ENCODE measurements around the gene RASA3.
"Not testable (repeated sequence)": the region's sequence is repeated elsewhere in the genome, so short reads cannot be mapped to it uniquely, and the experiment has no call there.

The RASA3 gene

GRCh38 chr13:114155320-114155719 lies 22.9 kb upstream of the RASA3 start:
- H3K27ac ChIP-seq (ENCODE audit: low read depth, low read length), result no peak overlapping the region
- no peaks in the 10 kb centered on the region for H3K27me3 ChIP-seq (ENCODE audit: control insufficient read depth, insufficient read depth, low read length)
- no peak overlapping the region for H3K4me3 ChIP-seq (ENCODE audit: low read depth, low read length)
- no peak overlapping the region for H3K9ac ChIP-seq (ENCODE audit: low read length)
- no peaks in the 10 kb centered on the region for H3K36me3 ChIP-seq (ENCODE audit: control insufficient read depth, insufficient read depth, low read length)
- no peaks in the 10 kb centered on the region for H3K9me3 ChIP-seq (ENCODE audit: control insufficient read depth, insufficient read depth, low read depth, low read length)
- H3K4me1 ChIP-seq (ENCODE audit: control insufficient read depth, insufficient read depth, low read length), result no peaks in the 10 kb centered on the region

DNA sequence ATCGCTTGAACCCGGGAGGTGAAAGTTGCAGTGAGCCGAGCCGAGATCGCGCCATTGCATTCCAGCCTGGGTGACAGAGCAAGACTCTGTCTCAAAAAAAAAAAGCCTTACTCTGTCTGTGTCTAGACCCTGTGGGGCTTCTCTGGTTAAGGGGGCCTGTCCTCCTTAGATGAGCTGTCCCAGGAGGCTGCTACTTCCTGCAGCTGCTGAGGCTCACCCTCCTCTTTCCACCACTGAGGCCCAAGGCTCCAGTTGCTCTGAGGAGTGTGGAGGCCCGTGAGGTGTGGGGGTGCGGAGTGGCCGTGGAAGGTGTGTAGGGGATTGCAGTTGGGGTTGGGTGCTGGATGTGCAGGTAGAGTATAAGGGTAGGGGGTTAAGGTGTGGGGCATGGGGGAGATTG lies 22.1 kb upstream of the RASA3 start:
- Histone ChIP-seq H3K4me1 (ENCODE audit: control insufficient read depth, insufficient read depth, low read length) (no peaks in the 10 kb centered on the region), H3K4me3 (ENCODE audit: low read depth, low read length) (no peak overlapping the region), H3K9me3 (ENCODE audit: control insufficient read depth, insufficient read depth, low read depth, low read length) (no peaks in the 10 kb centered on the region), H3K36me3 (ENCODE audit: control insufficient read depth, insufficient read depth, low read length) (no peaks in the 10 kb centered on the region), H3K9ac (ENCODE audit: low read length) (no peak overlapping the region), H3K27ac (ENCODE audit: low read depth, low read length) (no peak overlapping the region), H3K27me3 (ENCODE audit: control insufficient read depth, insufficient read depth, low read length) (no peaks in the 10 kb centered on the region)

DNA sequence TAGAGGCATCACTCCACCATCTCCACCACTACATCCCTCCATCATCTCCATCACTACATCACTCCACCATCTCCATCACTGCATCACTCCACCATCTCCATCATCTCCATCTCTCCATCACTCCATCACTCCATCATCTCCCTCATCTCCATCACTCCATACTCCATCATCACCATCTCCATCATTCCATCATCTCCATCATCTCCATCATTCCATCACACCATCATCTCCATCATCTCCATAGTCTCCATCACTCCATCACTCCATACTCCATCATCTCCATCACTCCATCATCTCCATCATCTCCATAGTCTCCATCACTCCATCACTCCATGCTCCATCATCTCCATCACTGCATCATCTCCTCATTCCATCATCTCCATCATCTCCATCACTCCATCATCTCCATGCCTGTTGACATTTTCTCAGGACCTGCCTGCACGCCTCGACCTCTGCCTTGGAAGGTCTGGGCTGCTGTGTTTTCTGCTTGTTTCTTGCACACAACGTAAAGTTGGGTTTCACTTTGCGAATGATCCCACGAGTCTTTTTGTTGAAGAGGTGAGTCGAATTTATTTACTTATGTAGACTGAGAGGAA lies 21.2 kb upstream of the RASA3 start:
- Histone ChIP-seq H3K27me3 (ENCODE audit: control insufficient read depth, insufficient read depth, low read length) (no peaks in the 10 kb centered on the region), H3K9me3 (ENCODE audit: control insufficient read depth, insufficient read depth, low read depth, low read length) (no peaks in the 10 kb centered on the region)

GRCh38 chr13:114152831-114153371 lies 20.5 kb upstream of the RASA3 start:
- no peak overlapping the region for H3K4me3 ChIP-seq (ENCODE audit: low read depth, low read length)
- no peak overlapping the region for H3K27ac ChIP-seq (ENCODE audit: low read depth, low read length)
- no peaks in the 10 kb centered on the region for H3K27me3 ChIP-seq (ENCODE audit: control insufficient read depth, insufficient read depth, low read length)
- no peak overlapping the region for H3K9ac ChIP-seq (ENCODE audit: low read length)
- no peaks in the 10 kb centered on the region for H3K36me3 ChIP-seq (ENCODE audit: control insufficient read depth, insufficient read depth, low read length)
- no peaks in the 10 kb centered on the region for H3K9me3 ChIP-seq (ENCODE audit: control insufficient read depth, insufficient read depth, low read depth, low read length)
- no peaks in the 10 kb centered on the region for H3K4me1 ChIP-seq (ENCODE audit: control insufficient read depth, insufficient read depth, low read length)

More for the DNA sequence above, 21.2 kb upstream of the RASA3 start:
- no peak overlapping the region for H3K9ac ChIP-seq (ENCODE audit: low read length)
- no peak overlapping the region for H3K27ac ChIP-seq (ENCODE audit: low read depth, low read length)
- H3K4me1 ChIP-seq (ENCODE audit: control insufficient read depth, insufficient read depth, low read length), result no peaks in the 10 kb centered on the region
- no peaks in the 10 kb centered on the region for H3K36me3 ChIP-seq (ENCODE audit: control insufficient read depth, insufficient read depth, low read length)
- no peak overlapping the region for H3K4me3 ChIP-seq (ENCODE audit: low read depth, low read length)

DNA sequence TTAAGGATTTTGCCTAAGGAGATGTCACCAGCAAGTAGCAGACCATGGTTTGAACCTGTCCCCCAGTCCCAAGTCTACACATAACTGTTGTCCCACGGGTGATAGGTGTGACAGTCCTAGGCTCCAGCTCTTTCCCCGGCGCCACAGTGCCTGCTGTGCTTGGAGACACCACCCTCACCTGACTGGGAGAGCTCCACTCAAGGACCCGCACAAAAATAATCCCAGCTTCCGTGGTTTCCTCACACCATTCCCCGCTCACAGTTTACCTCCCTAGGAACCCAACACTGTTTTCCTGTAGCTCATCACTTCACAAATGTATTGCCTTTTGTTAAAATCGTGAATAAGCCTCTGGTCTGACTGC lies 19.8 kb upstream of the RASA3 start:
- no peaks in the 10 kb centered on the region for H3K9me3 ChIP-seq (ENCODE audit: control insufficient read depth, insufficient read depth, low read depth, low read length)
- H3K36me3 ChIP-seq (ENCODE audit: control insufficient read depth, insufficient read depth, low read length), result no peaks in the 10 kb centered on the region
- no peak overlapping the region for H3K27ac ChIP-seq (ENCODE audit: low read depth, low read length)
- no peaks in the 10 kb centered on the region for H3K27me3 ChIP-seq (ENCODE audit: control insufficient read depth, insufficient read depth, low read length)
- H3K9ac ChIP-seq (ENCODE audit: low read length), result no peak overlapping the region
- no peak overlapping the region for H3K4me3 ChIP-seq (ENCODE audit: low read depth, low read length)
- no peaks in the 10 kb centered on the region for H3K4me1 ChIP-seq (ENCODE audit: control insufficient read depth, insufficient read depth, low read length)

- Histone ChIP-seq H3K36me3 (ENCODE audit: control insufficient read depth, insufficient read depth, low read length) (no peaks in the 10 kb centered on the region), H3K27ac (ENCODE audit: low read depth, low read length) (no peak overlapping the region), H3K4me1 (ENCODE audit: control insufficient read depth, insufficient read depth, low read length) (no peaks in the 10 kb centered on the region), H3K27me3 (ENCODE audit: control insufficient read depth, insufficient read depth, low read length) (no peaks in the 10 kb centered on the region), H3K9ac (ENCODE audit: low read length) (no peak overlapping the region), H3K9me3 (ENCODE audit: control insufficient read depth, insufficient read depth, low read depth, low read length) (no peaks in the 10 kb centered on the region), H3K4me3 (ENCODE audit: low read depth, low read length) (no peak overlapping the region)
These were observed 19.3 kb upstream of the RASA3 start for GRCh38 chr13:114151565-114152284.

DNA sequence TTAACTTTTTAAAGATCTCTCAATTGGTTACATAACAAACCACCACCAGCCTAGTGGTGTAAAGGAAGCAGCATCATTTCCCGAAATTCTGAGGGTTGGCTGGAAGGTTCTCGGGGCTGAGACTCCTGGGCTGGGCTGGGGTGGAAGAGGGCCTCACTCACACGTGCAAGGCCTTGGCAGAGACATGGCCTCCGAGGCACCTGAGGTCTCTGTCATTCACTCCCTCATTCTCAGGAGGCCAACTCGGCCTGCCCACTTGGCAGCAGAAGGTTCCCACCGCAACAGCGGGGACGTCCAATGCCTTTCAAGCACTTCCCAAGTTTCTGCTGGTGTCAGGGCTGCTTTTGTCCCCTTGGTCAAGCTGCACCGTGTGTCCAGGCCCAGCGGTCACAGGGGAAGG lies 18.6 kb upstream of the RASA3 start:
- no peak overlapping the region for H3K27ac ChIP-seq (ENCODE audit: low read depth, low read length)
- no peaks in the 10 kb centered on the region for H3K4me1 ChIP-seq (ENCODE audit: control insufficient read depth, insufficient read depth, low read length)
- no peaks in the 10 kb centered on the region for H3K27me3 ChIP-seq (ENCODE audit: control insufficient read depth, insufficient read depth, low read length)
- no peaks in the 10 kb centered on the region for H3K9me3 ChIP-seq (ENCODE audit: control insufficient read depth, insufficient read depth, low read depth, low read length)
- no peak overlapping the region for H3K4me3 ChIP-seq (ENCODE audit: low read depth, low read length)
- no peak overlapping the region for H3K9ac ChIP-seq (ENCODE audit: low read length)
- H3K36me3 ChIP-seq (ENCODE audit: control insufficient read depth, insufficient read depth, low read length), result no peaks in the 10 kb centered on the region

GRCh38 chr13:114149774-114150740 lies 17.6 kb upstream of the RASA3 start:
- H3K4me1 ChIP-seq (ENCODE audit: control insufficient read depth, insufficient read depth, low read length), result no peaks in the 10 kb centered on the region
- H3K27ac ChIP-seq (ENCODE audit: low read depth, low read length), result no peak overlapping the region
- no peaks in the 10 kb centered on the region for H3K27me3 ChIP-seq (ENCODE audit: control insufficient read depth, insufficient read depth, low read length)
- H3K36me3 ChIP-seq (ENCODE audit: control insufficient read depth, insufficient read depth, low read length), result no peaks in the 10 kb centered on the region
- no peak overlapping the region for H3K4me3 ChIP-seq (ENCODE audit: low read depth, low read length)
- H3K9ac ChIP-seq (ENCODE audit: low read length), result no peak overlapping the region
- H3K9me3 ChIP-seq (ENCODE audit: control insufficient read depth, insufficient read depth, low read depth, low read length), result no peaks in the 10 kb centered on the region

- H3K9me3 ChIP-seq (ENCODE audit: control insufficient read depth, insufficient read depth, low read depth, low read length); H3K9ac ChIP-seq (ENCODE audit: low read length): not testable (repeated sequence)
These were observed 16.5 kb upstream of the RASA3 start for GRCh38 chr13:114148886-114149285.

DNA sequence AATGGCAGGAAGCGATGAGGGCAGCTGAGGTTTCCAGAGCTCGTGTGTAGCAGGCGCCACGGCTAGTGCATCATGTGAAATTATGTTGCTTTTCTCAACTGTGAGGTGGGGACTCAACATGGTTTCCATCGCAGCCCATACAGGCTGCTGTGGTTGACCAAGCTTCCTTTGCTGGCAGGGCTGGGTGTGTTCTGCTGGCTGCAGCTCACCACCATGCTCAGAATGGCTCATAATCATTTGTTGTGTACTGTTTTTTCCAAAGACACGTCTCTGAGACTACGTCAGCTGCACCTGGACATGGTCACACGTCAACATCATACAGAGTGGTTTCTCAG lies 16.1 kb upstream of the RASA3 start:
- H3K4me1 ChIP-seq (ENCODE audit: control insufficient read depth, insufficient read depth, low read length), result no peaks in the 10 kb centered on the region
- H3K36me3 ChIP-seq (ENCODE audit: control insufficient read depth, insufficient read depth, low read length), result no peaks in the 10 kb centered on the region
- H3K9ac ChIP-seq (ENCODE audit: low read length), result no peak overlapping the region
- no peaks in the 10 kb centered on the region for H3K9me3 ChIP-seq (ENCODE audit: control insufficient read depth, insufficient read depth, low read depth, low read length)
- no peaks in the 10 kb centered on the region for H3K27me3 ChIP-seq (ENCODE audit: control insufficient read depth, insufficient read depth, low read length)
- no peak overlapping the region for H3K4me3 ChIP-seq (ENCODE audit: low read depth, low read length)
- H3K27ac ChIP-seq (ENCODE audit: low read depth, low read length), result no peak overlapping the region

More at GRCh38 chr13:114148886-114149285, 16.5 kb upstream of the RASA3 start:
- H3K27ac ChIP-seq (ENCODE audit: low read depth, low read length); H3K4me3 ChIP-seq (ENCODE audit: low read depth, low read length); H3K4me1 ChIP-seq (ENCODE audit: control insufficient read depth, insufficient read depth, low read length); H3K36me3 ChIP-seq (ENCODE audit: control insufficient read depth, insufficient read depth, low read length); H3K27me3 ChIP-seq (ENCODE audit: control insufficient read depth, insufficient read depth, low read length): not testable (repeated sequence)
